ENCODE measurements around the gene FGD3.

Gene FGD3

DNA sequence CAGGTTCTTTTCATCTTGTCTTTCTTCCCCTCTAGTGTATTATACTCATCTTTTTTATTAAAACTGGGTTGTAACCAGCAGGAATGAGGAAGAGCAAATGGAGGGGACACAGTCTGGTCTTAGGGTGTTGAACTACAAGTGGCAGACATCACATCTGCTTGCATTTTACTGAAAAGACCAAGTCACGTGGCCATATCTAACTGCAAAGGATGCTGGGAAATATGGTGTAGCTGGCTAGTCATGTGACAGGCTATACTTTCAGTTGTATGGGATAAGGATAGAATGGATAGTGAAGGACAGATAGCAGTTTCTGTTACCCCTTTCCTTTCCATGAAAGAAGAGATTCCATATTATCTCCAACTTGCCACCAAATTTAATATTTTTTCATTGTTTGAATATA is 13.0 kb upstream of the FGD3 start:
- H3K27ac ChIP-seq = no peak overlapping the region
- H3K4me3 ChIP-seq (ENCODE audit: low read depth, low read length) = no peak overlapping the region
- TF ChIP-seq, protein P1, sequence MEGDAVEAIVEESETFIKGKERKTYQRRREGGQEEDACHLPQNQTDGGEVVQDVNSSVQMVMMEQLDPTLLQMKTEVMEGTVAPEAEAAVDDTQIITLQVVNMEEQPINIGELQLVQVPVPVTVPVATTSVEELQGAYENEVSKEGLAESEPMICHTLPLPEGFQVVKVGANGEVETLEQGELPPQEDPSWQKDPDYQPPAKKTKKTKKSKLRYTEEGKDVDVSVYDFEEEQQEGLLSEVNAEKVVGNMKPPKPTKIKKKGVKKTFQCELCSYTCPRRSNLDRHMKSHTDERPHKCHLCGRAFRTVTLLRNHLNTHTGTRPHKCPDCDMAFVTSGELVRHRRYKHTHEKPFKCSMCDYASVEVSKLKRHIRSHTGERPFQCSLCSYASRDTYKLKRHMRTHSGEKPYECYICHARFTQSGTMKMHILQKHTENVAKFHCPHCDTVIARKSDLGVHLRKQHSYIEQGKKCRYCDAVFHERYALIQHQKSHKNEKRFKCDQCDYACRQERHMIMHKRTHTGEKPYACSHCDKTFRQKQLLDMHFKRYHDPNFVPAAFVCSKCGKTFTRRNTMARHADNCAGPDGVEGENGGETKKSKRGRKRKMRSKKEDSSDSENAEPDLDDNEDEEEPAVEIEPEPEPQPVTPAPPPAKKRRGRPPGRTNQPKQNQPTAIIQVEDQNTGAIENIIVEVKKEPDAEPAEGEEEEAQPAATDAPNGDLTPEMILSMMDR (IDR thresholded peaks at IDR 0.05; ENCODE audit: low read depth, low read length, missing control alignments) = no peak
- no peak for DNase-seq
- no peaks in the 10 kb centered on the region for H3K36me3 ChIP-seq (replicated peaks)
- H3K27me3 ChIP-seq (replicated peaks) = no peaks in the 10 kb centered on the region
- in situ Hi-C loops (cut with HindIII; ENCODE audit: low pct_ligation_motif_present, low sequenced_read_pairs) = no loop called here

- in situ Hi-C loops (cut with HindIII; ENCODE audit: low pct_ligation_motif_present, low sequenced_read_pairs) = no loop called here
- Histone ChIP-seq H3K4me3 (ENCODE audit: low read depth, low read length) (no peak overlapping the region), H3K27me3 (replicated peaks) (no peaks in the 10 kb centered on the region), H3K36me3 (replicated peaks) (no peaks in the 10 kb centered on the region), H3K27ac (no peak overlapping the region)
- TF ChIP-seq, protein P1 (IDR thresholded peaks at IDR 0.05; ENCODE audit: low read depth, low read length, missing control alignments) = no peak
- DNase-seq = no peak
These were observed 9.3 kb upstream of the FGD3 start for GRCh38 chr9:92938025-92938424.

- no peak for DNase-seq
- in situ Hi-C loops (cut with HindIII; ENCODE audit: low pct_ligation_motif_present, low sequenced_read_pairs) = no loop called here
- H3K27ac ChIP-seq = no peak overlapping the region
- no peaks in the 10 kb centered on the region for H3K27me3 ChIP-seq (replicated peaks)
- H3K4me3 ChIP-seq (ENCODE audit: low read depth, low read length) = no peak overlapping the region
- no peaks in the 10 kb centered on the region for H3K36me3 ChIP-seq (replicated peaks)
- TF ChIP-seq, protein P1 (IDR thresholded peaks at IDR 0.05; ENCODE audit: low read depth, low read length, missing control alignments) = no peak
These were observed 5.5 kb upstream of the FGD3 start for GRCh38 chr9:92941861-92942260.

DNA sequence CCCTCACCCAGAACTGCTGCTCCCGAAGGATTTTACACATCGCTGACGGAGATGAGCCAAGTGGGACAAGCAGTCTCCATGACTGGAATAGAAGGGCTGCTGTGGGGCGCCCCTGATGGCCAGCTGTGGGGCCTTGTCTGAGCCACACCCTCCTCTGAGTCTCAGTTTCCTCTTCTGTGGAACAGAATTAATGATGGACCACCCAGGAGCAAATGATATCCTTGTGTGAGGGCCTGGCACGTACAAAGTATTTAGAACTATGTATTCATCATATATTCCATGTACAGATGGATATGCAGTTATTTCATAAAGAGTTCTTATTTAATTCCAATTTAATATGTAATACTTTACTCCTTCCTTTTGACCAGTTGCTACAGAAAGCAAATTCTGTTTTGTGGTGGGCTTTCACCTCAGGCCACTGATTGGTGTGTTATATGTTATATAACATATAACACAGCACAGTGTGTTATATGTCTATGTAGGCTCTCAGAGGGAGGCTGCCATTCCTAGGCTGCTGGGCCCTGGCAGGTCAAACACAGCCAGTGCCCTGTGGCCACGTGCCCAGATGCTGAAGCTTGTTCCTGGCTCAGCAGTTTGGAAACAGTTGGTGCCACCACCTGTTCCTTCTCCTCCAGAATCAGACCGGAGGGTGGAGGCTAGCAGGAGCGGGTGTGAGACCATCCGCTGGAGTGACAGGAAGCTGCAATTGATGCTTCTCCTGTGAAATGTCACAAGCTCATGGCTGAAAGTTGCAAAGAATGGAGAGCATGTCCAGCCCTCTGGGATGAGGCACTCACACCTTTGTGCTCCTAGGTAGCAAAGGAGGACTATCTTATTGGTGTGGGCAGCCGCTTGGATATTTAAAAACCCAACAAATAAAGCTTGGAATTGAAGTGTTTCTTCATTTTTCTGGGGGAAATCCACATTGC is 4.4 kb upstream of the FGD3 start:
- H3K4me3 ChIP-seq (ENCODE audit: low read depth, low read length) = no peak overlapping the region
- no peaks in the 10 kb centered on the region for H3K36me3 ChIP-seq (replicated peaks)
- in situ Hi-C loops (cut with HindIII; ENCODE audit: low pct_ligation_motif_present, low sequenced_read_pairs) = no loop called here
- peaks cover 4% of the 10 kb centered on the region for H3K27me3 ChIP-seq (replicated peaks)
- TF ChIP-seq, protein P1 (IDR thresholded peaks at IDR 0.05; ENCODE audit: low read depth, low read length, missing control alignments) = no peak
- DNase-seq = no peak
- H3K27ac ChIP-seq = no peak overlapping the region

DNA sequence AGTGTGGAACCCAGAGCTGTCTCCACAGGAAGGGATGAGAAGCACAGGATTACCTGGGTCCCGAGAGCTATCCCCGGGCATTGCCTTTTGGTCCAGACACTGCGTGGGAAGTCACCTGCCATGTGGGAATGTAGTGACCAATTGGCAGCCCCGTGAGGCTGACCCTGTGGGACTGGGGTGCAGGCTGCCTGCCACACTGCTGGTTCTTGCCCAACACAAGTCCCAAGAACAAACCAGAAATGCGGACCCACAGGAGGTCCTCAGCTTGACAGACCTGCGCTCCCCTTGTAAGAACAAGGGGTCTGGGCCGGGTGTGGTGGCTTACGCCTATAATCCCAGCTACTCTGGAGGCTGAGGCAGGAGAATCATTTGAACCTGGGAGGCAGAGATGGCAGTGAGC is 2.4 kb upstream of the FGD3 start:
- Histone ChIP-seq H3K4me3 (ENCODE audit: low read depth, low read length) (no peak overlapping the region), H3K36me3 (replicated peaks) (no peaks in the 10 kb centered on the region), H3K27ac (no peak overlapping the region), H3K27me3 (replicated peaks) (peaks cover 10% of the 10 kb centered on the region)
- no peak for DNase-seq
- TF ChIP-seq, protein P1 (IDR thresholded peaks at IDR 0.05; ENCODE audit: low read depth, low read length, missing control alignments) = no peak
- in situ Hi-C loops (cut with HindIII; ENCODE audit: low pct_ligation_motif_present, low sequenced_read_pairs) = no loop called here
